GM12878 (cell line): ENCODE data around the gene NSMCE3. TPM values are rescaled to one million over a fixed set of nuclear protein-coding genes. Genes with fewer than 3 reads are reported as not detected.

ENCODE experiments used
- ATAC-seq: fragments of 200-7000 bp; cut with Tn5 transposase; 3 replicates; pipeline ENCODE4 v1.9.1; 2020; ENCODE audit warnings: mild to moderate bottlenecking, moderate library complexity
- BruUV-seq: library from RNA; stranded (reverse); fragments of 400-500 nt; replicated peaks from 2 replicates; lab custom pipeline; 2021; lab: Mats Ljungman, UMichigan
- CTCF ChIA-PET: fragments of 300-600 bp; sonication (Branson Sonifier 250); formaldehyde crosslinking; extraction: SDS; loops from one replicate; lab custom pipeline; 2021; ENCODE audit warnings: inconsistent platforms; lab: Yijun Ruan, JAX
- POLR2A ChIA-PET: fragments of 350-600 bp; formaldehyde crosslinking; extraction: SDS; loops from one replicate; lab custom pipeline; 2021; ENCODE audit warnings: inconsistent platforms; lab: Charles Lee
- RAD21 ChIA-PET: fragments of 300-600 bp; sonication (Branson Sonifier 250); formaldehyde crosslinking; loops from one replicate; lab custom pipeline; 2023; ENCODE audit warnings: antibody characterized with exemption; ENCODE audit not compliant: unreplicated experiment; lab: Charles Lee
- SMC1A ChIA-PET: fragments of 300-600 bp; sonication (Branson Sonifier 250); formaldehyde crosslinking; loops from one replicate; lab custom pipeline; 2023; ENCODE audit not compliant: unreplicated experiment, uncharacterized antibody; lab: Charles Lee
- DNase-seq: peaks from one replicate; pipeline ENCODE4 v3.0.0-alpha.2; 2011; ENCODE audit warnings: low read depth, low spot score
- FAIRE-seq: peaks from 3 replicates; lab custom pipeline; 2011; peaks lifted over from hg19 to GRCh38; lab: Jason Lieb, UNC
- H2AFZ ChIP-seq: 2 replicates; pipeline ENCODE4 v1.6.0; 2011; ENCODE audit warnings: low read depth, low read length, control low read depth; ENCODE audit not compliant: control insufficient read depth
- H3K27ac ChIP-seq: 2 replicates; pipeline ENCODE4 v1.5.1; 2011; ENCODE audit warnings: control low read depth; ENCODE audit not compliant: control insufficient read depth, insufficient read depth
- H3K27me3 ChIP-seq, 2 experiments: replicated peaks in 1 of 2; 2 replicates each; pipeline versions ENCODE4 v1.6.0 to v1.6.1; 2011; ENCODE audit warnings: low read length in 1 of 2; ENCODE audit not compliant: control insufficient read depth in 2 of 2, insufficient read depth in 2 of 2
- H3K36me3 ChIP-seq, 2 experiments: 2 replicates each; pipeline ENCODE4 v1.5.1; 2011; ENCODE audit warnings: low read length in 1 of 2; ENCODE audit not compliant: control insufficient read depth in 2 of 2, insufficient read depth in 2 of 2
- H3K4me1 ChIP-seq: 2 replicates; pipeline ENCODE4 v1.6.1; 2011; ENCODE audit warnings: mild to moderate bottlenecking, low read length, moderate library complexity, mixed read lengths; ENCODE audit not compliant: control insufficient read depth, insufficient read depth
- H3K4me2 ChIP-seq: 2 replicates; pipeline ENCODE4 v1.6.0; 2011; ENCODE audit warnings: control low read depth; ENCODE audit not compliant: control insufficient read depth, insufficient read depth
- H3K4me3 ChIP-seq: fragments of 200-600 bp; sonication (generic); 2 replicates; pipeline ENCODE4 v1.5.1; 2016
- H3K79me2 ChIP-seq: 2 replicates; pipeline ENCODE4 v1.6.0; 2011; ENCODE audit warnings: low read length; ENCODE audit not compliant: control insufficient read depth, insufficient read depth
- H3K9ac ChIP-seq: 2 replicates; pipeline ENCODE4 v1.8.0; 2011; ENCODE audit warnings: low read length, control low read depth, mixed read lengths; ENCODE audit not compliant: control insufficient read depth, insufficient read depth
- H3K9me3 ChIP-seq: replicated peaks from 3 replicates; pipeline ENCODE4 v1.5.1; 2011; ENCODE audit warnings: mild to moderate bottlenecking, low read length; ENCODE audit not compliant: control insufficient read depth, insufficient read depth
- H4K20me1 ChIP-seq: 2 replicates; pipeline ENCODE4 v1.6.0; 2011; ENCODE audit not compliant: control insufficient read depth, insufficient read depth
- E2F8 ChIP-seq: fragments of 450-650 bp; IDR thresholded peaks from 2 replicates; pipeline ENCODE4 v1.6.1; 2018; ENCODE audit warnings: mild to moderate bottlenecking, low read depth, moderate library complexity; ENCODE audit not compliant: partially characterized antibody
- IRF4 ChIP-seq: IDR thresholded peaks from 2 replicates; pipeline ENCODE4 v1.6.1; 2011; ENCODE audit warnings: low read depth, low read length
- MEF2A ChIP-seq: IDR thresholded peaks from 2 replicates; pipeline ENCODE4 v1.6.1; 2011; ENCODE audit warnings: low read depth, mild to moderate bottlenecking, low read length, moderate library complexity; ENCODE audit not compliant: insufficient read depth
- NRF1 ChIP-seq: conservative IDR thresholded peaks from 2 replicates; pipeline ENCODE4 v1.6.1; 2011; ENCODE audit warnings: mild to moderate bottlenecking, low read depth, low read length, improper control_type of control experiment
- POLR2A ChIP-seq: IDR thresholded peaks from 2 replicates; pipeline ENCODE4 v1.6.1; 2011; ENCODE audit warnings: low read depth, mild to moderate bottlenecking, low read length
- POLR2AphosphoS2 ChIP-seq: IDR thresholded peaks from 2 replicates; pipeline ENCODE4 v1.6.1; 2011; ENCODE audit warnings: low read depth, mild to moderate bottlenecking, low read length, improper control_type of control experiment, moderate library complexity
- RB1 ChIP-seq: fragments of 450-650 bp; formaldehyde crosslinking; IDR thresholded peaks from 2 replicates; pipeline ENCODE4 v1.6.1; 2017; ENCODE audit warnings: mild to moderate bottlenecking, borderline replicate concordance
- SRF ChIP-seq, 2 experiments: IDR thresholded peaks; 2 replicates each; pipeline ENCODE4 v1.6.1; 2011; ENCODE audit warnings: low read depth in 2 of 2, low read length in 2 of 2, mild to moderate bottlenecking in 1 of 2, moderate library complexity in 1 of 2
- STAT3 ChIP-seq: IDR thresholded peaks from 2 replicates; pipeline ENCODE4 v1.6.1; 2011; ENCODE audit warnings: low read depth, low read length, improper control_type of control experiment
- TARDBP ChIP-seq: IDR thresholded peaks from 2 replicates; pipeline ENCODE4 v1.6.1; 2016; ENCODE audit warnings: borderline replicate concordance
- TCF7 ChIP-seq: IDR thresholded peaks from 2 replicates; pipeline ENCODE4 v1.6.1; 2014; ENCODE audit warnings: antibody characterized with exemption, borderline replicate concordance
- ZZZ3 ChIP-seq: IDR thresholded peaks from 2 replicates; pipeline ENCODE4 v1.6.1; 2011; ENCODE audit warnings: low read depth; ENCODE audit not compliant: control insufficient read depth, insufficient read length
- WGBS: methylation state at CpG from one replicate; pipeline ENCODE4 v1.1.6; 2016; ENCODE audit warnings: low lambda C conversion rate; ENCODE audit not compliant: insufficient replicate concordance, insufficient coverage; ENCODE audit errors: missing lambda C conversion rate; 5-methylcytosine and 5-hydroxymethylcytosine counted together
- in situ Hi-C: fragments of 300-500 bp; cut with MboI; formaldehyde crosslinking; loops from 9 replicates; pipeline ENCODE4 v1.14.3; 2018; ENCODE audit warnings: mixed read lengths
- intact Hi-C: fragments of 100-400 bp; cut with micrococcal nuclease; formaldehyde crosslinking; loops from one replicate; pipeline ENCODE4 v1.14.2; 2022; ENCODE audit not compliant: unreplicated experiment
- polyA plus RNA-seq, 11 experiments: library from polyadenylated mRNA; depleted of rRNA in 4 of 11; unstranded in 6 of 11; stranded (reverse) in 5 of 11; fragments of >200 nt; fragmentation: Nextera tagmentation in 4 of 11; fragmentation: Illumina TruSeq in 1 of 11; extraction: Ambion mirVana in 4 of 11; extraction: Trizol in 1 of 11; gene quantifications; 1 replicate in 1 of 11; 2 replicates in 10 of 11; pipeline versions ENCODE4 v1.2.1 to v1.2.3, GENCODE V29; 2011 to 2016; ENCODE audit warnings: inconsistent platforms in 2 of 11, missing spikeins in 2 of 11, low read depth in 1 of 11
- total RNA-seq, 4 experiments: library from RNA; depleted of rRNA in 3 of 4; stranded (reverse); fragments of >200 nt in 3 of 4; fragmentation: Illumina TruSeq in 1 of 4; extraction: Trizol in 1 of 4; gene quantifications; 2 replicates each; pipeline versions ENCODE4 v1.2.1 to v1.2.3, GENCODE V29; 2013 to 2021
- TF ChIP-seq, protein P1 (sequence below): fragments of 450-650 bp; IDR thresholded peaks from 2 replicates; pipeline ENCODE4 v1.6.1; 2017; ENCODE audit warnings: antibody characterized with exemption, mild to moderate bottlenecking, moderate library complexity
- TF ChIP-seq, protein P2 (sequence below): fragments of 450-650 bp; IDR thresholded peaks from 2 replicates; pipeline ENCODE4 v1.6.1; 2017; ENCODE audit warnings: mild to moderate bottlenecking, moderate library complexity

Gene NSMCE3
- total and polyA plus RNA-seq, 10 of the 15 experiments (the other 5 are each of a cell fraction or from before 2014, with no cell fraction given) = 3.7 to 30.0 (median 19.2) TPM

GRCh38 chr15:29269485-29270168 is at the start of gene NSMCE3 (continued):
- TF ChIP-seq RB1 (peak; percentile 38; the same call in 1 of the 2 replicates), STAT3 (0 out of 2 replicates have a peak, but pooled peaks have one; percentile 42), POLR2A (peak; percentile 97), MEF2A (peak; percentile 95), POLR2AphosphoS2 (peak; percentile 63; the same call in 1 of the 2 replicates)

GRCh38 chr15:29316422-29316821 is 46.8 kb upstream of the NSMCE3 start:
- DNase-seq (no peak), ATAC-seq (no peak), FAIRE-seq (no peak)
- CTCF ChIA-PET = no interaction called here
- Histone ChIP-seq H3K4me2 (no peak overlapping the region), H3K4me1 (no peaks in the 10 kb centered on the region), H3K27ac (no peak overlapping the region), H3K9me3 (no peaks in the 10 kb centered on the region), H3K79me2 (no peaks in the 10 kb centered on the region), H3K36me3 (no peaks in the 10 kb centered on the region), H2AFZ (no peak overlapping the region), H3K4me3 (no peak overlapping the region), H3K9ac (no peak overlapping the region), H4K20me1 (no peaks in the 10 kb centered on the region), H3K27me3 (no peaks in the 10 kb centered on the region)
- RAD21 ChIA-PET = no interaction called here
- POLR2A ChIA-PET = no interaction called here
- SMC1A ChIA-PET = no interaction called here
- WGBS = 46% methylated on average over 3 of the region's 3 CpGs
- in situ Hi-C loops = no loop called here
- intact Hi-C loops = no loop called here
- BruUV-seq = no TSS peak
- TF ChIP-seq TARDBP (no peak), NRF1 (no peak), E2F8 (no peak), ZZZ3 (no peak), STAT3 (no peak), TCF7 (no peak), IRF4 (no peak), SRF (IDR thresholded peaks at IDR 0.05; ENCODE audit: low read depth in 2 of 2, low read length in 2 of 2) (no peak)
- TF ChIP-seq, protein P1, sequence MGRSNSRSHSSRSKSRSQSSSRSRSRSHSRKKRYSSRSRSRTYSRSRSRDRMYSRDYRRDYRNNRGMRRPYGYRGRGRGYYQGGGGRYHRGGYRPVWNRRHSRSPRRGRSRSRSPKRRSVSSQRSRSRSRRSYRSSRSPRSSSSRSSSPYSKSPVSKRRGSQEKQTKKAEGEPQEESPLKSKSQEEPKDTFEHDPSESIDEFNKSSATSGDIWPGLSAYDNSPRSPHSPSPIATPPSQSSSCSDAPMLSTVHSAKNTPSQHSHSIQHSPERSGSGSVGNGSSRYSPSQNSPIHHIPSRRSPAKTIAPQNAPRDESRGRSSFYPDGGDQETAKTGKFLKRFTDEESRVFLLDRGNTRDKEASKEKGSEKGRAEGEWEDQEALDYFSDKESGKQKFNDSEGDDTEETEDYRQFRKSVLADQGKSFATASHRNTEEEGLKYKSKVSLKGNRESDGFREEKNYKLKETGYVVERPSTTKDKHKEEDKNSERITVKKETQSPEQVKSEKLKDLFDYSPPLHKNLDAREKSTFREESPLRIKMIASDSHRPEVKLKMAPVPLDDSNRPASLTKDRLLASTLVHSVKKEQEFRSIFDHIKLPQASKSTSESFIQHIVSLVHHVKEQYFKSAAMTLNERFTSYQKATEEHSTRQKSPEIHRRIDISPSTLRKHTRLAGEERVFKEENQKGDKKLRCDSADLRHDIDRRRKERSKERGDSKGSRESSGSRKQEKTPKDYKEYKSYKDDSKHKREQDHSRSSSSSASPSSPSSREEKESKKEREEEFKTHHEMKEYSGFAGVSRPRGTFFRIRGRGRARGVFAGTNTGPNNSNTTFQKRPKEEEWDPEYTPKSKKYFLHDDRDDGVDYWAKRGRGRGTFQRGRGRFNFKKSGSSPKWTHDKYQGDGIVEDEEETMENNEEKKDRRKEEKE = no peak
- TF ChIP-seq, protein P2, sequence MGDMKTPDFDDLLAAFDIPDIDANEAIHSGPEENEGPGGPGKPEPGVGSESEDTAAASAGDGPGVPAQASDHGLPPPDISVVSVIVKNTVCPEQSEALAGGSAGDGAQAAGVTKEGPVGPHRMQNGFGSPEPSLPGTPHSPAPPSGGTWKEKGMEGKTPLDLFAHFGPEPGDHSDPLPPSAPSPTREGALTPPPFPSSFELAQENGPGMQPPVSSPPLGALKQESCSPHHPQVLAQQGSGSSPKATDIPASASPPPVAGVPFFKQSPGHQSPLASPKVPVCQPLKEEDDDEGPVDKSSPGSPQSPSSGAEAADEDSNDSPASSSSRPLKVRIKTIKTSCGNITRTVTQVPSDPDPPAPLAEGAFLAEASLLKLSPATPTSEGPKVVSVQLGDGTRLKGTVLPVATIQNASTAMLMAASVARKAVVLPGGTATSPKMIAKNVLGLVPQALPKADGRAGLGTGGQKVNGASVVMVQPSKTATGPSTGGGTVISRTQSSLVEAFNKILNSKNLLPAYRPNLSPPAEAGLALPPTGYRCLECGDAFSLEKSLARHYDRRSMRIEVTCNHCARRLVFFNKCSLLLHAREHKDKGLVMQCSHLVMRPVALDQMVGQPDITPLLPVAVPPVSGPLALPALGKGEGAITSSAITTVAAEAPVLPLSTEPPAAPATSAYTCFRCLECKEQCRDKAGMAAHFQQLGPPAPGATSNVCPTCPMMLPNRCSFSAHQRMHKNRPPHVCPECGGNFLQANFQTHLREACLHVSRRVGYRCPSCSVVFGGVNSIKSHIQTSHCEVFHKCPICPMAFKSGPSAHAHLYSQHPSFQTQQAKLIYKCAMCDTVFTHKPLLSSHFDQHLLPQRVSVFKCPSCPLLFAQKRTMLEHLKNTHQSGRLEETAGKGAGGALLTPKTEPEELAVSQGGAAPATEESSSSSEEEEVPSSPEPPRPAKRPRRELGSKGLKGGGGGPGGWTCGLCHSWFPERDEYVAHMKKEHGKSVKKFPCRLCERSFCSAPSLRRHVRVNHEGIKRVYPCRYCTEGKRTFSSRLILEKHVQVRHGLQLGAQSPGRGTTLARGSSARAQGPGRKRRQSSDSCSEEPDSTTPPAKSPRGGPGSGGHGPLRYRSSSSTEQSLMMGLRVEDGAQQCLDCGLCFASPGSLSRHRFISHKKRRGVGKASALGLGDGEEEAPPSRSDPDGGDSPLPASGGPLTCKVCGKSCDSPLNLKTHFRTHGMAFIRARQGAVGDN = no peak
